ENCODE results near the gene GTF2H2. TPM values are rescaled to one million over a fixed set of nuclear protein-coding genes. Genes with fewer than 3 reads are reported as not detected.

Gene GTF2H2
- total RNA-seq, result 9.8 and 18.7 TPM in 2 replicates

GRCh38 chr5:71067262-71067928 is at the start of gene GTF2H2:
TSS of gene GTF2H2 (minus strand) at chr5:71067676. CDS start at chr5:71062763, 4,913 bp downstream.

GRCh38 chr5:71025289-71025953 is 42.1 kb downstream of the GTF2H2 start, which contains the start of gene NAIP:
TSS of gene NAIP (minus strand) at chr5:71025339. CDS start at chr5:71012915, 12,424 bp downstream.

Other genes starting within 250 kb of the GTF2H2 start
- 6.4 and 8.6 TPM in 2 replicates for gene SERF1A, start 167.0 kb downstream of the GTF2H2 start, total RNA-seq
- gene SMN1, start 142.6 kb downstream of the GTF2H2 start, total RNA-seq, result 18.4 and 19.2 TPM in 2 replicates
- gene NAIP, start 42.3 kb downstream of the GTF2H2 start, total RNA-seq, result 0.81 and 3.2 TPM in 2 replicates

Measured in mesangial cell (primary cell).